Measurements from ENCODE around the gene ANKS3.

ANKS3 gene

GRCh38 chr16:4673387-4674046 lies 60.6 kb downstream of the ANKS3 start:
- no peak for DNase-seq (ENCODE audit: low read depth in 2 of 2)

- DNase-seq (ENCODE audit: low read depth in 2 of 2) = no peak
Observed at GRCh38 chr16:4668313-4668960, 65.6 kb downstream of the ANKS3 start.

DNA sequence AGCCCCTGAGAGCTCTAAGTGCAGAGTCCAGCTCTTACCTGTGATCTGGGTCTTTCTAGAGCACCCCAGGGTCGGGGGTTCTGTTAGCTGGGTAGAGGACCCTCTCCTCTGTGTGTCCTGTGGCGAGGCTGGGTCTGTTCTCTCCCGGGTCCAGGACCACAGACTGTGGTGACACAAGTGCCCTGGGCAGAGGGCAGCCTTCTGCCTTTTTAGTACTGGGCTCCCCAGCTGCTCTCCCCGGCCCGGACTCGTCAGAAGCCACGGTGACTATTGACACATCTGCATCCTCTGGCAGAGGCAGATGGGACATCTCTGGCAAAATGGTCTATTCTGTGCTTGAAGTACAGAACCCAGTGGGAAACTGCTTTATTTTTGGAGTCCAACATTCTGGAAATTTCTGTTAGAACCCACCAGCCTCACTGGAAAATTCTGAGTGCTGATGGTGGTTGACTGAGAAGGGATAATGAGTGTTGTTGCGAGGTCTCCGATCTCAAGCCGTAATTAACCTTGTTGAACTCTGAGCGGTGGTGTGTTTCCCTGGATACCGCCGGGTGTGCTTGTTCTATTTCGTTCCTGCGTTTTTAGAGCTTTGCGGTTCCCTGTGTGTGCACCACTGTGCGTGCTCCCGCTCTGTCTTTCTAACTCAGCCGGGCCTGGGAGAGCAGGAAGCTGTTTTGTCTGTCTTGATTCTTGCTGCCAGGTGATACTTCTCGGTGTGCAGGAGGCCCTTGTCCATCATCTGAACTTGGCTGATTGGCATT lies 66.7 kb downstream of the ANKS3 start:
- no peak for DNase-seq (ENCODE audit: low read depth in 2 of 2)

- DNase-seq (ENCODE audit: low read depth in 2 of 2) = no peak
Observed at GRCh38 chr16:4666537-4667202, 67.4 kb downstream of the ANKS3 start.

DNA sequence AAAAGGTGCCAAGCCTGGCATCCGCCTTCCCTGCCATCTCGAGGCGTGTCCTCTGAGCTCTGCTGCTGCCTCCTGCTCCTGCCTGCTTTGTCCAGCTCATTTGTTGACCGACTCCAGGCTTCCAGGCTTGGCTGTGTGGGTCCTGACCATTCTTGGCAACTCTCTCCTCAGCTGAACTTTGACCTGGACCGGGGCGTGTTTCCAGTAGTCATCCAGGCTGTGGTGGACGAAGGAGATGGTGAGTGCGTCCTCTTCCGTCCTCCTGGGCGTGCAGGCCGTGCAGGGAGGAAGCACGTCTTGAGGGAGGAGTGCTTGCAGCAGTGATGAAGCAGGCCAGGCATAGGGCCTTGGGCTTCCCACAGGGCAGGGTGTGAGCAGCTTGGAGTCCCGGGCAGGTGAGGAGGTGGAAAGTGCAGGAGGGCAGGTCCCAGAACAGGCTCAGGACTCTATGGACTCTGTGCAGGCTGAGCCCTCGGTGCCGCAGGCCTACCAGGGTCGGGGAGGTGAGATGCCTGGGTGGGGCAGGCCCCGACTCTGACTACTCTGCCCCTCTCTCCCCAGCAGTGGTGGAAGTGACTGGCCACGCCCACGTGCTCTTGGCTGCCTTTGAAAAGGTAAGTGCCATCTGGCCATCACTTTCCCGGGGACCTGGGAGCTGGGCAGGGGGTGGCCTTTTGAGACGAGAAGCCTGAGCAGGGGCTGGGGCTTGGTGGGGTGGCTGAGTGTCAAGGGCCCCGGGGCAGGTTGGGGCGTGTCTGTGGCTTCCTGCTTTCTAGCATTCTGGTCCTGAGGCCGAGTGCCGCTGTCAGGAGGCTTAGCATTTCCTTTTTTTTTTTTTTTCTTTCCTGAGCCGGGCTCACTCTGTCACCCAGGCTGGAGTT lies 69.3 kb downstream of the ANKS3 start:
- DNase-seq (ENCODE audit: low read depth in 2 of 2) = peak in 1 of 2 donors; percentile 42

DNA sequence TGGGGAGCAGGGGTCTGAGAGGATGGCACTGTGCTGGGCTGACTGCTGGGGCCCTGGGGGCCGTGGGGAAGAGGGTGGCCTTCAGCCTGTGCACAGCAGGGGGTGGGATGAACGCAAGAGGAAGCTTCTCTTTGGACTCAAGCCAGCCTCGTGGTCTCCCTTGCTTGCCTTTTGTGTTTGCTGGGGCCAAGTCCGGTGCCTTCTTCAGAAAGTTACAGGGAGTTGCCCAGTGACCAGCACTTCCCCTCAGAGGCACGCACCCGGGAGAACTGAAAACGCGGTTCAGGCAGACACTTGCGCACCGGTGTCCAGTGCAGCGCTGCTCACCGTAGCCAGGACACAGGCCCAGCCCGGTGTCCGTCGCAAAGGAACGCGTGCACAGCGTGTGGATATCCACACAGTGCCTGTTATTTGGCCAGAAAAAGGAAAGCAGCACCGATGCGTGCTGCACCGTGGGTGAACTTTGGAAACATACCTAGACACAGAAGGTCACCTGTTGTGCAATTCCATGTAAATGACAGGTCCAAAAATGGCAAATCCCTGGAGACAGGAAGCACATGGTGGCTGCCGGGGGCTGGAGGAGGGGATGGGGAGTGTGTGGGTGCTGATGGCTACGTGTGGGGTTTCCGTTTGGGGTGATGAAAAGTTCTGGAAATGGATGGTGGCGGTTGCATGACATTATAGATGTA lies 70.2 kb downstream of the ANKS3 start:
- no peak for DNase-seq (ENCODE audit: low read depth in 2 of 2)

DNA sequence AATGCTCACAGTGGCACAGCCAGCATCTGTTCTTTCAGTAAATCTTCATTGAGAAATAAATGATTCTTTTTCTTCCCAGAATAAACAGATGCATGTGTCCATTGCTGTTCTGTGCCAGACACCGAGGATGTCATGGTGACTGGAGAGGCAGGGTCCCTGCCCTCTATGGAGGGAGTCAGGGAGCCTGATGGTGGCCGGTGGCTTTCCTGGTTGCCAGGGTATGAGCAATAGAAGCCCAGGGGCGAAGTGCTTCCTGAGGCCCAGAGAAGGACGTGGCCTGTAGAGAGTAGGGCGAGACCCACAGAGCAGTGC lies 70.7 kb downstream of the ANKS3 start:
- no peak for DNase-seq (ENCODE audit: low read depth in 2 of 2)

DNA sequence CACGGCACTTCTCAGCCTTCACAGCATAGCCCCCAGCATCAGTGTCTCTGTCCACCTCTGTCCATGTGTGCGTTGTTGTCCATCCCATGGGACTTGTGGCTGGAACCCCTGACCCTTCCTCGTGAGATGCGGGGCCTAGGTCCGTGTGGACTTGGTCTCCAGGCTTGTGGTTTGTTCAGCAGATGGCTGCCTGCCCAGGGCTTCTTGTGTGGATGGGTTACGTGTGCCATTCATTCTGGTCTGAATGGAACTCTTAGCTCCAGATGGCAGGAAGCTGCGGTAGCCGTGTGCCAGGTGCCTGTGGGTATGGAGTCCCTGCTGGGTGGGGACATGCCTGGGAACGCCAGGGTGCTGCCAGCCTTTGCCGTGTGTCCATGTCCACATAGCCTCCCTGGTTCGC lies 72.4 kb downstream of the ANKS3 start:
- no peak for DNase-seq (ENCODE audit: low read depth in 2 of 2)

DNA sequence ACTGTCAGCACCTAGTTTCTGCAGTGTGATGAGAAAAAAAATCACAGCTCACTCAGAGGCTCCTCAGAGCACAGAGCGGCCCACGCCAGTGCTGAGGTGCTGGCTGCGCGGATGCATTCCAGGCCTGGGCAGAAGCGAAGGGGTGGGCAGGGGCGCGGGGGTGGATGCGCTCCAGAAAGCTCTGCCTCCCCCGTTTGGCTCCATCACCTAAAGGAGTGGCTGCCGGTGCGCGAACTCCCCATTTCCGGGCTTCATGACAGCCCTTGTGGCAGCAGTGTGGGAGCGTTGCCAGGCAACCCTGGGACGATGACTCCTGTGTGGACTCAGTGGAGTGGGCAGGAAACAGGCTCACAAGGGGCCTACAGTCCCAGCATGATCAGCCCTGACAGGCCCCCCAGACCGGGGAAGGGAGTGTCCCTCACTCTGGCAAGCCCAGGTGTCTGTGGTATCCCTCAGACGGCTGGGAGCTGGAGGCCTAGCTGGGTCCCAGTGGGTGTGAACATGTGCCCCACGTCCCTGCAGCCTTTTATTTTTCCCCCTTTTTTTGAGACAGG lies 73.5 kb downstream of the ANKS3 start:
- DNase-seq (ENCODE audit: low read depth in 2 of 2) = peak in 1 of 2 donors; percentile 41

DNA sequence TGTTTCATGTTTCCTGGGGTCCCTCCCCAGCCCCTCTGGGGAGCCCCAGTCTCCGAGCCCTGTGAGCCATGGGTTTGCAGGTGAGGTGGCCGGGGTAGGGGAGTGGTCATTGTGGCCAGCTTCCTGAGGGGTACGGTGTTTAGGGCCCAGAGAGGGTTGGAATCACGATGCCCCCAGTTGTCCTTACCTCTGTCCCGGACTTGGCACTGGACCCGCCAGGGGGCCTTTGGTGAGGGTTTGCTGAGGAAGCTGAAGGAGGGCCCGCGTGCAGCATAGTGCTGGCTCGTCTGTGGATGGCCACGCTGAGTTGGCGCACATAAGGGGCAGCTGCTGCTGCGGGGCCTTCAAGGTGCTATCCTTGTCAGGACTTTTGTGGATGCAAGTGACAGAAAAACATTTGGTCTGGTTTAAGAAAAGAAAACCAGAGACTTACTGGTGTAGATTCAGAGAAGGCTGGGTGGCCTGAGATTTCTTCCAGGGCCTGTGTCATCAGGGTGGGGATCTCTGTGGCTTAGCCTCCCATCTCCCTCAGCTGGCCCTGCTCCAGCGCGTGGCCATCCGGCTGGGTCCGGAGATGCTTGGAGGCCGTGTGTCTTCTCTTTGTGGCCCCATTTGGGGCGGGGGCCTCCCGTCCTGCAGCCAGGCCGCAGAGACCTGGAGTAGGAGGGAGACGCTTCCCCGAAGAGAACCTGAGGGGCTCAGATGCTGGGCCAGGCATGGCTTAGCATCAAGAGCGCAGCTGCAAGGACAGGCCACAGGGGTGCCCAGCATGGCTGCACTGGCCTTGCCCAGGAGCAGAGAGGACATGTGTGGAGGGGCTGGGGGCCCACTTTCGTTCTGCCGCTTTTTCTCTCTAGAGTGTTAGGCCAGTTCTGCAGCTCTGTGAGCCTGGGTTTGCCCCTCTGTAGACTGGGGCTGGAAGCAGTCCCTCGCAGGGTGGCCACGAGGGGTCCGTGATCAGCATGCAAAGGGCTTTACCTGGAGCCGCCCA lies 74.4 kb downstream of the ANKS3 start:
- DNase-seq (ENCODE audit: low read depth in 2 of 2) = no peak

DNA sequence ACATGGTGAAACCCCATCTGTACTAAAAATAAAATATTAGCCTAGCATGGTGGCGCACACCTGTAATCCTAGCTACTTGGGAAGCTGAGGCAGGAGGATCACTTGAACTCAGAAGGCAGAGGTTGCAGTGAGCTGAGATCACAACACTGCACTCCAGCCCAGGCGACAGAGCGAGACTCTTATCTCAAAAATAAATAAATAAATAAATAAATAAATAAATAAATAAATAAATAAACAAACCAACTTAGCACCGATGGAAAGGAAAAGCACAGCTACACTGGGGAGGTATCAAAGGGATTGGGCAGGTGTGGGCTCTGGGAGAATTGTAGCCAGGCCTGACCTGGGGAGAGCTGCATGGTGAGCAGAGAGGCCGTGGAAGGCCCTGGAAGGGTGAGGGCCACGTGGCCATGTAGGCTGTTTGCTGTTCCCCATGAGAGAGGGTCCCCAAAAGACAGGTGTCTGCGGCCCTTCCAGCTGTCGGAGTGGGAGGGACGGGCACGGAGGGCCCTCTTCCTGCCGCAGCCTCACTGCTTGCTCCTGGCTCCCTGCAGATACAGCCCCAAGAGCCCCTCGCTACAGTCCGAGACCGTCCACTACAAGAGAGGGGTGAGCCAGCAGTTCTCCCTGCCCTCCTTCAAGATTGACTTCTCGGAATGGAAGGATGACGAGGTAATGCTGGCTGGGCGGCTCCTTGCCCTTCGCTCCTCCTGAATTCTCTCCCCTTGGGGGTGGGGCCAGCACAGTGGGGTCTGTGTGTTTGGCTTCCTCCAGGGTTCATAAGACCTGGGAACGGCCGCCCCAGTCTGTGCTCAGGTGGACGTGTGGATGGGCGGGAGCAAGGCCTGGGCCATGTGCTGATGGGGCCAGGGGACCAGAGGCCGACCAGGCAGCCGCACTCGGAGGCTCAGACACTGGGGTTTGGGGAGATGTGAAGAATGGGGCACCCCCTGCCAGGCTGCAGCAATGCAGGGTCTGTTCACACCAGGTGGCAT lies 77.1 kb downstream of the ANKS3 start:
- DNase-seq (ENCODE audit: low read depth in 2 of 2) = no peak

DNA sequence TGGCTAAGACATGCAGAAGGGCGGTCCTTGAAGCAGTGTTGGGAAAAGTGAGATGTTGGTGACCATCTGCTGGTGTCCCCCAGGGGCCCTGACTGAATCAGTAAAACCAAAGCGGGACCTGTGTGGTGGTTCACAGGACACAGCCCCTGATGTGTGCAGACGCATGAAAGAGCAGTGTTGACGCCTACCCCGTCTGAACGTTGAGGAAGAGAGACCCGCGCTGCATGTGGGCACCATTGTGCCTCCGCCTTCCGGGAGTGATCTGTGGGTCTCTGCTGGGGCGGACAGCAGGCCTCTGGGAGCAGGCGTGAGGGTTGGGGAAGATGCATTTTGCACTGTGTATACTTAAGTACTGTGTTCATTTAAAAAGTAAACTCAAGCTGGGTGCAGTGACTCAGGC lies 77.8 kb downstream of the ANKS3 start:
- DNase-seq (ENCODE audit: low read depth in 2 of 2) = no peak

DNA sequence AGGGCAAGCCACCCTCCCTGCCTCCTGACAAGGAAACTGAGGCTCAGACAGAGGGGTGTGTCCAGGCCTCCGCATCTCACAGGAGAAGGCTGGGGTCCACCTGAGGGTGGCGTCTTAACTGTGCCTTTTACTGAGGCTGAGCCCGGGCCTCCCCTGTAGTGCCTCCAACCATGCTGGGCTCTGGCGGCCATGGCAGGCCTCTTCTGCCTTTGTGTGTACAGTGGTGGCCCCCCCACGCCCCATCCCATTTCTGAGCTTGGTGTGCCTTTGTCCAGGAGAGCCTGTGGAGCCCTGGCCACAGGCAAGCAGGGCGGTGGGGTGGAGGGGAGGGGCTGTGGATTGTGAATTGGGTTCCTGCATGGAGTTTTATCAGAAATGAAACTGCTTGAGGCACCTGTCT lies 78.3 kb downstream of the ANKS3 start:
- no peak for DNase-seq (ENCODE audit: low read depth in 2 of 2)

GRCh38 chr16:4654964-4655590 lies 79.0 kb downstream of the ANKS3 start:
- no peak for DNase-seq (ENCODE audit: low read depth in 2 of 2)

GRCh38 chr16:4654011-4654963 lies 79.8 kb downstream of the ANKS3 start:
- no peak for DNase-seq (ENCODE audit: low read depth in 2 of 2)

DNA sequence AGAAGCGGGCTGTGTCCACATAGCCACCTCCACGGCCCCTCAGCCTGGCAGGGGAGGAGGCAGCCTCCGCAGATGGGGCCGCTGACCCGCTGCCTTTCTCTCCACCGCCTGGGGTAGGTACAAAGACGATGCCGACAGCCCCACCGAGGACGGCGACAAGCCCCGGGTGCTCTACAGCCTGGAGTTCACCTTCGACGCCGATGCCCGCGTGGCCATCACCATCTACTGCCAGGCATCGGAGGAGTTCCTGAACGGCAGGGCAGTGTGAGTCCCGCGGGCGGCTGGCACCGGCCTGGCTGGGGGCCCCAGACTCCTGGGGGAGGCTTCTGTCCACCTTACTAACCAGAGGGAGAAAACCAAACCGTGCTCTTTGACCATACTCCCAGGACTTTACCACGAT lies 81.5 kb downstream of the ANKS3 start:
- no peak for DNase-seq (ENCODE audit: low read depth in 2 of 2)

GRCh38 chr16:4651827-4652226 lies 82.2 kb downstream of the ANKS3 start:
- DNase-seq (ENCODE audit: low read depth in 2 of 2) = no peak

Measured in stimulated activated CD8-positive, alpha-beta memory T cell treated with anti-CD3 and anti-CD28 coated beads, Interleukin-2, amount 100 ng/mL, for 1 hour (primary cell).